IMR-90 (cell line): ENCODE data around the gene MYD88.

ENCODE experiments used
- CEBPB ChIP-seq: IDR thresholded peaks from 2 replicates; pipeline ENCODE4 v1.6.1; 2012; ENCODE audit warnings: low read depth, low read length, improper control_type of control experiment
- FOS ChIP-seq: fragments of 150-350 bp; IDR thresholded peaks from 2 replicates; pipeline ENCODE4 v1.6.1; 2016; ENCODE audit warnings: low read depth, low read length
- MAZ ChIP-seq: IDR thresholded peaks from 2 replicates; pipeline ENCODE4 v1.6.1; 2012; ENCODE audit warnings: low read depth, mild to moderate bottlenecking, low read length, improper control_type of control experiment, moderate library complexity, borderline replicate concordance
- MXI1 ChIP-seq: IDR thresholded peaks from 2 replicates; pipeline ENCODE4 v1.6.1; 2012; ENCODE audit warnings: low read depth, mild to moderate bottlenecking, low read length, moderate library complexity, borderline replicate concordance
- NFE2L2 ChIP-seq: fragments of 150-350 bp; IDR thresholded peaks from 2 replicates; pipeline ENCODE4 v1.6.1; 2016; ENCODE audit warnings: low read depth, mild to moderate bottlenecking, low read length
- POLR2A ChIP-seq: IDR thresholded peaks from 2 replicates; pipeline ENCODE4 v1.6.1; 2012; ENCODE audit warnings: mild to moderate bottlenecking, low read depth, low read length
- RAD21 ChIP-seq: IDR thresholded peaks from 2 replicates; pipeline ENCODE4 v1.6.1; 2012; ENCODE audit warnings: low read length, improper control_type of control experiment
- RCOR1 ChIP-seq: IDR thresholded peaks from 2 replicates; pipeline ENCODE4 v1.6.1; 2012; ENCODE audit warnings: mild to moderate bottlenecking, low read length, improper control_type of control experiment; ENCODE audit not compliant: insufficient replicate concordance
- SMC3 ChIP-seq: fragments of 150-350 bp; IDR thresholded peaks from 2 replicates; pipeline ENCODE4 v1.6.1; 2016; ENCODE audit warnings: low read depth, mild to moderate bottlenecking, antibody characterized with exemption, low read length, moderate library complexity
- TF ChIP-seq, protein P1 (sequence below): conservative IDR thresholded peaks from 2 replicates; pipeline ENCODE4 v1.5.1; 2012; ENCODE audit warnings: mild to moderate bottlenecking, low read depth, low read length, improper control_type of control experiment
- TF ChIP-seq, protein P2 (sequence below): fragments of 150-350 bp; IDR thresholded peaks from 2 replicates; pipeline ENCODE4 v1.6.1; 2016; ENCODE audit warnings: low read depth, mild to moderate bottlenecking, low read length, moderate library complexity, borderline replicate concordance
- TF ChIP-seq, protein P3 (sequence below): fragments of 150-350 bp; IDR thresholded peaks from 2 replicates; pipeline ENCODE4 v1.6.1; 2017; ENCODE audit warnings: mild to moderate bottlenecking, antibody characterized with exemption, low read length, low read depth

DNA sequence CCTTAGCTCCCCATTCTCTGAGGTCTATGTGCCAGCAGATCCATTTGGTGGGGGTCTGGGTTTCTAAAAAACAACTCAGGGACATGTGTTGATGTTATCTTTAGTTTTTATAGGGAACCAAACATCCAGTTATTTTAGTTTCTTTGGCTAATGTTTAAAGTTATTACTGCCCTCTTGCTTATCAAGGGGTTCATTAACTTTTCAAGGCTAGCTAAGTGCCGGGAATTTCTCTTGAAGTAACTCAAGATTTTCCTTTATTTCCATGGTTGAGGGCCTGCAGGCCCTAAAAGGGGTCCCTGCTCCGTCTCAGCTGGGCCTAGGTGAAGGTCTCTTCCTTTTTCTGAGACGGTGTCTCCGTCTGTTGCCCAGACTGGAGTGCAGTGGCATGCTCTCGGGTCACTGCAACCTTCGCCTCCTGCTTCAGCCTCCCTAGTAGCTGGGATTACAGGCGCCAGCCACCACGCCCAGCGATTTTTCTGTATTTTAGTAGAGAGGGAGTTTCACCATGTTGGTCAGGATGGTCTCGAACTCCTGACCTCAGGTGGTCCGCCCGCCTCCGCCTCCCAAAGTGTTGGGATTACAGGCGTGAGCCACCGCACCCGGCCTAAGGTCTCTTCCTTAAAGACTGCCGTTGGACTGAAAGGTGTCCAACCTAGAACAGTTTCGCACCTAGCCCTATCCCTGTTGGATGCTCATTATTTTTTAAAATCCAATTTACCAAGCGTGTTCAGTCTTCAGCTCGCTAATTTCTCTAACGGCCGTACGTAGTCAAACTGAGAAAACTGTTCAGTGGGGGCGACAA lies 25.6 kb downstream of the MYD88 start:
- TF ChIP-seq FOS (no peak), POLR2A (no peak), MXI1 (no peak), MAZ (no peak), CEBPB (no peak), RAD21 (no peak), SMC3 (no peak), RCOR1 (no peak), NFE2L2 (no peak)
- TF ChIP-seq, protein P1, sequence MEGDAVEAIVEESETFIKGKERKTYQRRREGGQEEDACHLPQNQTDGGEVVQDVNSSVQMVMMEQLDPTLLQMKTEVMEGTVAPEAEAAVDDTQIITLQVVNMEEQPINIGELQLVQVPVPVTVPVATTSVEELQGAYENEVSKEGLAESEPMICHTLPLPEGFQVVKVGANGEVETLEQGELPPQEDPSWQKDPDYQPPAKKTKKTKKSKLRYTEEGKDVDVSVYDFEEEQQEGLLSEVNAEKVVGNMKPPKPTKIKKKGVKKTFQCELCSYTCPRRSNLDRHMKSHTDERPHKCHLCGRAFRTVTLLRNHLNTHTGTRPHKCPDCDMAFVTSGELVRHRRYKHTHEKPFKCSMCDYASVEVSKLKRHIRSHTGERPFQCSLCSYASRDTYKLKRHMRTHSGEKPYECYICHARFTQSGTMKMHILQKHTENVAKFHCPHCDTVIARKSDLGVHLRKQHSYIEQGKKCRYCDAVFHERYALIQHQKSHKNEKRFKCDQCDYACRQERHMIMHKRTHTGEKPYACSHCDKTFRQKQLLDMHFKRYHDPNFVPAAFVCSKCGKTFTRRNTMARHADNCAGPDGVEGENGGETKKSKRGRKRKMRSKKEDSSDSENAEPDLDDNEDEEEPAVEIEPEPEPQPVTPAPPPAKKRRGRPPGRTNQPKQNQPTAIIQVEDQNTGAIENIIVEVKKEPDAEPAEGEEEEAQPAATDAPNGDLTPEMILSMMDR = no peak
- TF ChIP-seq, protein P2, sequence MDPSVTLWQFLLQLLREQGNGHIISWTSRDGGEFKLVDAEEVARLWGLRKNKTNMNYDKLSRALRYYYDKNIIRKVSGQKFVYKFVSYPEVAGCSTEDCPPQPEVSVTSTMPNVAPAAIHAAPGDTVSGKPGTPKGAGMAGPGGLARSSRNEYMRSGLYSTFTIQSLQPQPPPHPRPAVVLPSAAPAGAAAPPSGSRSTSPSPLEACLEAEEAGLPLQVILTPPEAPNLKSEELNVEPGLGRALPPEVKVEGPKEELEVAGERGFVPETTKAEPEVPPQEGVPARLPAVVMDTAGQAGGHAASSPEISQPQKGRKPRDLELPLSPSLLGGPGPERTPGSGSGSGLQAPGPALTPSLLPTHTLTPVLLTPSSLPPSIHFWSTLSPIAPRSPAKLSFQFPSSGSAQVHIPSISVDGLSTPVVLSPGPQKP = no peak
- TF ChIP-seq, protein P3, sequence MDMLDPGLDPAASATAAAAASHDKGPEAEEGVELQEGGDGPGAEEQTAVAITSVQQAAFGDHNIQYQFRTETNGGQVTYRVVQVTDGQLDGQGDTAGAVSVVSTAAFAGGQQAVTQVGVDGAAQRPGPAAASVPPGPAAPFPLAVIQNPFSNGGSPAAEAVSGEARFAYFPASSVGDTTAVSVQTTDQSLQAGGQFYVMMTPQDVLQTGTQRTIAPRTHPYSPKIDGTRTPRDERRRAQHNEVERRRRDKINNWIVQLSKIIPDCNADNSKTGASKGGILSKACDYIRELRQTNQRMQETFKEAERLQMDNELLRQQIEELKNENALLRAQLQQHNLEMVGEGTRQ = no peak
